PC-3 (cell line): ENCODE results near the gene LRRC37B.
"Not testable (repeated sequence)": the region's sequence is repeated elsewhere in the genome, so short reads cannot be mapped to it uniquely, and the experiment has no call there.

Experiments
- CTCF ChIP-seq: fragments of 300-600 bp; sonication (generic); conservative IDR thresholded peaks from 2 replicates; pipeline ENCODE4 v1.5.1; 2017; ENCODE audit warnings: antibody characterized with exemption, low read depth, mild to moderate bottlenecking, low read length
- EZH2 ChIP-seq: fragments of 300-600 bp; sonication (generic); IDR thresholded peaks from one replicate; pipeline ENCODE4 v1.6.1; 2017; ENCODE audit warnings: antibody characterized with exemption, mild to moderate bottlenecking, low read length; ENCODE audit not compliant: unreplicated experiment
- EZH2phosphoT487 ChIP-seq: fragments of 300-600 bp; sonication (generic); IDR thresholded peaks from 2 replicates; pipeline ENCODE4 v1.6.1; 2018; ENCODE audit warnings: mild to moderate bottlenecking, antibody characterized with exemption, low read length, borderline replicate concordance

- not testable (repeated sequence) for TF ChIP-seq EZH2, CTCF, EZH2phosphoT487
Measured at GRCh38 chr17:32086833-32087232, 79.7 kb downstream of the LRRC37B start.
